Aorta (tissue), 5 donors: Measurements from ENCODE around the gene RPS6KA2. TPM values are rescaled to one million over a fixed set of nuclear protein-coding genes. Genes with fewer than 3 reads are reported as not detected.

Experiments
- ATAC-seq: fragments of 200-7000 bp; cut with Tn5 transposase; one replicate; pipeline ENCODE4 v1.9.1; 2022; ENCODE audit warnings: moderate library complexity; ENCODE audit not compliant: low FRiP score
- DNase-seq, 2 donors: peaks; one replicate each; pipeline ENCODE4 v3.0.0-alpha.2; 2020
- H3K27ac ChIP-seq, 2 donors: one replicate each; pipeline ENCODE4 v1.5.1; 2013; ENCODE audit warnings: low read length in 2 of 2, mild to moderate bottlenecking in 2 of 2, moderate library complexity in 2 of 2, control low read depth in 1 of 2, inconsistent platforms in 1 of 2, low read depth in 1 of 2
- H3K27me3 ChIP-seq, 2 donors: one replicate each; pipeline ENCODE4 v1.6.1; 2013; ENCODE audit warnings: control low read depth in 1 of 2, low read length in 1 of 2, mild to moderate bottlenecking in 1 of 2, moderate library complexity in 1 of 2; ENCODE audit not compliant: insufficient read depth in 2 of 2, control insufficient read depth in 1 of 2
- H3K36me3 ChIP-seq, 2 donors: one replicate each; pipeline ENCODE4 v1.6.1; 2013; ENCODE audit warnings: control low read depth in 1 of 2, low read length in 1 of 2, mild to moderate bottlenecking in 1 of 2; ENCODE audit not compliant: insufficient read depth in 2 of 2, control insufficient read depth in 1 of 2
- H3K4me1 ChIP-seq, 2 donors: one replicate each; pipeline ENCODE4 v1.6.1; 2013; ENCODE audit warnings: low read length in 2 of 2, control low read depth in 1 of 2, mild to moderate bottlenecking in 1 of 2, moderate library complexity in 1 of 2; ENCODE audit not compliant: insufficient read depth in 2 of 2, control insufficient read depth in 1 of 2
- H3K4me3 ChIP-seq, 2 donors: one replicate each; pipeline ENCODE4 v1.5.1; 2013; ENCODE audit warnings: low read length in 2 of 2, control low read depth in 1 of 2, mild to moderate bottlenecking in 1 of 2
- H3K9me3 ChIP-seq: one replicate; pipeline ENCODE4 v1.6.1; 2013; ENCODE audit warnings: mild to moderate bottlenecking, low read length; ENCODE audit not compliant: control insufficient read depth
- WGBS, 2 donors: extraction: QIAGEN DNeasy Blood & Tissue Kit; methylation state at CpG; one replicate each; pipeline ENCODE4 v1.1.7; 2013; 5-methylcytosine and 5-hydroxymethylcytosine counted together
- intact Hi-C, 2 donors: fragments of 100-400 bp; cut with DNase I; formaldehyde crosslinking; loops; one replicate each; pipeline versions ENCODE4 v1.14.2 to v1.15.0; 2022
- polyA plus RNA-seq, 2 donors: library from polyadenylated mRNA; stranded (reverse); fragments of 200-250 nt; gene quantifications; one replicate each; pipeline ENCODE4 v1.2.3, GENCODE V29; 2013
- total RNA-seq, 2 donors: library from RNA; stranded (reverse); fragmentation: NEBNext Ultra II Directional; extraction: Animal tissue kit (Norgen Biotek cat#: 25700); gene quantifications; one replicate each; pipeline ENCODE4 v1.2.1, GENCODE V29; 2021
- donor health status: healthy with polysubstance abuse.
- donor health status: Bipolar disorder and iron deficiency.
- donor health status: DM: no; HTN: no; CAD: no.
- donor health status: DM: no; HTN: no; CAD: no.
- donor health status: DM: yes; HTN: yes; CAD: no.

Gene RPS6KA2
- total and polyA plus RNA-seq, 4 donors: 24.5 to 52.7 (median 37.3) TPM

- 92 to 95% methylated on average over 2 of the region's 2 CpGs for WGBS, 2 donors
- ATAC-seq: no peak
- no peak for DNase-seq
Measured at GRCh38 chr6:166496460-166496859, 130.6 kb downstream of the RPS6KA2 start.

GRCh38 chr6:166495487-166496314 lies 131.3 kb downstream of the RPS6KA2 start:
- WGBS, 2 donors: 89 to 92% methylated on average over 20 of the region's 20 CpGs
- DNase-seq: no peak
- H3K27ac ChIP-seq: no peak overlapping the region
- ATAC-seq: no peak
- no peaks in the 10 kb centered on the region for H3K27me3 ChIP-seq
- H3K4me1 ChIP-seq: no peaks in the 10 kb centered on the region
- no peak overlapping the region for H3K4me3 ChIP-seq
- H3K36me3 ChIP-seq: no peaks in the 10 kb centered on the region
- intact Hi-C loops: loop anchor here in 1 of 2 donors (10.0 kb wide), 1 partner anchor 239 kb away; no protein-coding TSS in a partner anchor
- no peaks in the 10 kb centered on the region for H3K9me3 ChIP-seq

More at GRCh38 chr6:166496460-166496859, 130.6 kb downstream of the RPS6KA2 start:
- no peaks in the 10 kb centered on the region for H3K4me1 ChIP-seq
- H3K9me3 ChIP-seq: no peaks in the 10 kb centered on the region
- H3K36me3 ChIP-seq: no peaks in the 10 kb centered on the region
- H3K27ac ChIP-seq: no peak overlapping the region
- intact Hi-C loops: loop anchor here in 1 of 2 donors (10.0 kb wide), 1 partner anchor 238 kb away; no protein-coding TSS in a partner anchor
- H3K27me3 ChIP-seq: no peaks in the 10 kb centered on the region
- no peak overlapping the region for H3K4me3 ChIP-seq

GRCh38 chr6:166494757-166495486 lies 132.1 kb downstream of the RPS6KA2 start:
- DNase-seq: no peak
- no peak for ATAC-seq
- Histone ChIP-seq H3K9me3 (no peaks in the 10 kb centered on the region), H3K36me3 (no peaks in the 10 kb centered on the region), H3K4me3 (no peak overlapping the region), H3K27me3 (no peaks in the 10 kb centered on the region), H3K4me1 (no peaks in the 10 kb centered on the region), H3K27ac (no peak overlapping the region)
- intact Hi-C loops: loop anchor here in 1 of 2 donors (10.0 kb wide), 1 partner anchor 240 kb away; no protein-coding TSS in a partner anchor
- 92 to 93% methylated on average over 31 of the region's 31 CpGs for WGBS, 2 donors

GRCh38 chr6:166494101-166494441 lies 133.0 kb downstream of the RPS6KA2 start:
- no peaks in the 10 kb centered on the region for H3K36me3 ChIP-seq
- WGBS, 2 donors: 95% methylated on average over 9 of the region's 9 CpGs

GRCh38 chr6:166493427-166494100 lies 133.5 kb downstream of the RPS6KA2 start:
- DNase-seq (no peak), ATAC-seq (no peak)
- no peak overlapping the region for H3K4me3 ChIP-seq
- H3K9me3 ChIP-seq: no peaks in the 10 kb centered on the region
- no peak overlapping the region for H3K27ac ChIP-seq
- intact Hi-C loops: loop anchor here in 1 of 2 donors (10.0 kb wide), 1 partner anchor 241 kb away; no protein-coding TSS in a partner anchor
- 95% methylated on average over 21 of the region's 21 CpGs for WGBS, 2 donors
- no peaks in the 10 kb centered on the region for H3K36me3 ChIP-seq
- H3K27me3 ChIP-seq: no peaks in the 10 kb centered on the region
- H3K4me1 ChIP-seq: no peaks in the 10 kb centered on the region

More at GRCh38 chr6:166494101-166494441, 133.0 kb downstream of the RPS6KA2 start:
- Histone ChIP-seq H3K27me3 (no peaks in the 10 kb centered on the region), H3K9me3 (no peaks in the 10 kb centered on the region), H3K4me1 (no peaks in the 10 kb centered on the region), H3K4me3 (no peak overlapping the region), H3K27ac (no peak overlapping the region)
- intact Hi-C loops: loop anchor here in 1 of 2 donors (10.0 kb wide), 1 partner anchor 241 kb away; no protein-coding TSS in a partner anchor
- DNase-seq (no peak), ATAC-seq (no peak)

DNA sequence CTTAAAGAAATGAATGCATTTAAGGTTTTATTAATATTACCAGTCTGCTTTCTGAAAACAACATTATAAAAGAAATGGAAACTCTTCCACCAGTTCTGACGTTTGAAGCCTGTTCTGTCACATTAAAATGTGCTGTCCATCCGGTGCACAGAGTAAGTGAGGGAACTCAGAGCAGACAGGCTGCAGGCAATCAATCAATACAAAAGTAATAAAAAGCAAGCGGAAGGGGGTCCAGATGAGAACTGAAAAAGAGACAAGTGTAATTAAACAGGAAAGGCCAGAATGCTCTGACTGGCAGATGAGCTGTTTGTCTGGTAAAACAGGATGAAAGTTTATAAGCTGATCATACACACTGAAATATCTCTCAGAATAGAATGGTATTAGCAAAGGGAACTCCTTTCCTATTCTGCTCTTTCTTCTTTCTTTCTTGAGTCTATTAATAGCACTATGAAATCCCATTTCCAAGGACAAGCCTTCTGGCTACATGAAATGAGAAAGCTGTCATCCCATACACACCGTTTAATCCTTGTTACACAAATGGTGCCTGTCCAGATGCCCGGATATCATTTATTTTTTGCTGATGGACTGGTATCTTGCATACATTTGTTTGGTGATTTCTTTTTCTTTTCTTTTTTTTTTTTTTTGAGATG lies 134.8 kb downstream of the RPS6KA2 start:
- no peak overlapping the region for H3K4me3 ChIP-seq
- H3K4me1 ChIP-seq: no peaks in the 10 kb centered on the region
- H3K9me3 ChIP-seq: no peaks in the 10 kb centered on the region
- ATAC-seq: no peak
- no peaks in the 10 kb centered on the region for H3K27me3 ChIP-seq
- no peaks in the 10 kb centered on the region for H3K36me3 ChIP-seq
- intact Hi-C loops: loop anchor here in 1 of 2 donors (10.0 kb wide), 1 partner anchor 243 kb away; no protein-coding TSS in a partner anchor
- H3K27ac ChIP-seq: no peak overlapping the region
- 77 to 79% methylated on average over 5 of the region's 5 CpGs for WGBS, 2 donors
- no peak for DNase-seq

GRCh38 chr6:166490671-166491500 lies 136.2 kb downstream of the RPS6KA2 start:
- H3K4me1 ChIP-seq: no peaks in the 10 kb centered on the region
- no peaks in the 10 kb centered on the region for H3K27me3 ChIP-seq
- 77 to 81% methylated on average over 18 of the region's 18 CpGs for WGBS, 2 donors
- peak in 1 of 2 donors; percentile 47 for DNase-seq
- intact Hi-C loops: loop anchor here in 1 of 2 donors (10.0 kb wide), 1 partner anchor 244 kb away; no protein-coding TSS in a partner anchor
- no peaks in the 10 kb centered on the region for H3K36me3 ChIP-seq
- H3K4me3 ChIP-seq: no peak overlapping the region
- no peaks in the 10 kb centered on the region for H3K9me3 ChIP-seq
- H3K27ac ChIP-seq: no peak overlapping the region
- ATAC-seq: no peak
